BJ (cell line): ENCODE measurements around the gene CCDC61. TPM values are rescaled to one million over a fixed set of nuclear protein-coding genes. Genes with fewer than 3 reads are reported as not detected.

Source experiments
- CTCF ChIA-PET: fragments of 350-600 bp; formaldehyde crosslinking; extraction: SDS; loops from one replicate; lab custom pipeline; 2021; ENCODE audit warnings: antibody characterized with exemption, inconsistent platforms; lab: Yijun Ruan, JAX
- POLR2A ChIA-PET: fragments of 300-600 bp; sonication (Branson Sonifier 250); formaldehyde crosslinking; extraction: SDS; loops from one replicate; lab custom pipeline; 2021; ENCODE audit warnings: antibody characterized with exemption; lab: Charles Lee
- DNase-seq: peaks from one replicate; pipeline ENCODE4 v3.0.0-alpha.2; 2011; ENCODE audit warnings: low read depth
- H3K27me3 ChIP-seq: 2 replicates; pipeline ENCODE4 v1.6.0; 2011; ENCODE audit warnings: low read length; ENCODE audit not compliant: control insufficient read depth, insufficient read depth
- H3K36me3 ChIP-seq: 2 replicates; pipeline ENCODE4 v1.5.1; 2011; ENCODE audit warnings: low read length; ENCODE audit not compliant: control insufficient read depth, insufficient read depth
- H3K4me3 ChIP-seq: 2 replicates; pipeline ENCODE4 v1.5.1; 2011; ENCODE audit warnings: low read depth, mild to moderate bottlenecking, control low read depth, low read length
- CTCF ChIP-seq: IDR thresholded peaks from 2 replicates; pipeline ENCODE4 v1.5.1; 2011; ENCODE audit warnings: low read depth, mild to moderate bottlenecking, control low read depth, inconsistent platforms, low read length, moderate library complexity; ENCODE audit not compliant: insufficient read depth
- polyA plus RNA-seq: library from polyadenylated mRNA; depleted of rRNA; stranded (reverse); fragments of >200 nt; gene quantifications from 2 replicates; pipeline ENCODE4 v1.2.3, GENCODE V29; 2011

The CCDC61 gene
- polyA plus RNA-seq, 1 experiment, result 8.4 TPM

- TF ChIP-seq CTCF, result no peak
- Histone ChIP-seq H3K36me3 (no peaks in the 10 kb centered on the region), H3K27me3 (peaks cover 2% of the 10 kb centered on the region; the same call in 1 of the 2 replicates), H3K4me3 (no peak overlapping the region)
- CTCF ChIA-PET, result interaction anchor here (0.6 kb wide), 1 partner anchor 76 kb away, joined by 3 read pairs; no protein-coding TSS in a partner anchor
- DNase-seq, result no peak
- POLR2A ChIA-PET, result no interaction called here
Measured at GRCh38 chr19:45953676-45954075, 41.6 kb upstream of the CCDC61 start.

- Histone ChIP-seq H3K4me3 (no peak overlapping the region), H3K36me3 (no peaks in the 10 kb centered on the region), H3K27me3 (peaks cover 4% of the 10 kb centered on the region)
- no peak for TF ChIP-seq CTCF
- no peak for DNase-seq
- CTCF ChIA-PET, result no interaction called here
- POLR2A ChIA-PET, result no interaction called here
Measured at GRCh38 chr19:45954156-45954555, 41.1 kb upstream of the CCDC61 start.

- DNase-seq, result no peak
- CTCF ChIA-PET, result interaction anchor here (0.6 kb wide), 1 partner anchor 245 kb away, joined by 3 read pairs; no protein-coding TSS in a partner anchor
- H3K36me3 ChIP-seq, result no peaks in the 10 kb centered on the region
- H3K27me3 ChIP-seq, result peaks cover 9% of the 10 kb centered on the region
- no peak for TF ChIP-seq CTCF
- POLR2A ChIA-PET, result no interaction called here
- no peak overlapping the region for H3K4me3 ChIP-seq
Measured at GRCh38 chr19:45955905-45956608, 39.2 kb upstream of the CCDC61 start.

- Histone ChIP-seq H3K27me3 (peaks cover 9% of the 10 kb centered on the region), H3K4me3 (no peak overlapping the region), H3K36me3 (no peaks in the 10 kb centered on the region)
- POLR2A ChIA-PET, result no interaction called here
- no peak for DNase-seq
- CTCF ChIA-PET, result no interaction called here
- TF ChIP-seq CTCF, result no peak
Measured at GRCh38 chr19:45958320-45958719, 36.9 kb upstream of the CCDC61 start.

GRCh38 chr19:45958769-45959516 lies 36.3 kb upstream of the CCDC61 start:
- Histone ChIP-seq H3K27me3 (peaks cover 9% of the 10 kb centered on the region), H3K36me3 (no peaks in the 10 kb centered on the region), H3K4me3 (no peak overlapping the region)
- ChIA-PET CTCF (no interaction called here), POLR2A (no interaction called here)
- no peak for TF ChIP-seq CTCF
- DNase-seq, result no peak
